GM19395 (cell line): ENCODE data around the gene CDR2.
"Not testable (repeated sequence)": the region's sequence is repeated elsewhere in the genome, so short reads cannot be mapped to it uniquely, and the experiment has no call there.

ENCODE experiments used
- ATAC-seq: cut with Tn5 transposase; IDR thresholded peaks from one replicate; pipeline ENCODE4 v1.9.1; 2021; ENCODE audit warnings: mild to moderate bottlenecking, moderate library complexity; ENCODE audit not compliant: unreplicated experiment

Gene CDR2

GRCh38 chr16:22311520-22311919, 62.9 kb downstream of the CDR2 start:
- ATAC-seq = no peak

- ATAC-seq = no peak
These were observed 65.4 kb downstream of the CDR2 start for GRCh38 chr16:22308824-22309520.

- ATAC-seq = no peak
These were observed 66.6 kb downstream of the CDR2 start for GRCh38 chr16:22307838-22308237.

- no peak for ATAC-seq
These were observed 67.6 kb downstream of the CDR2 start for GRCh38 chr16:22306788-22307187.

GRCh38 chr16:22304411-22304810, 70.0 kb downstream of the CDR2 start:
- ATAC-seq = no peak

GRCh38 chr16:22302776-22303363, 71.5 kb downstream of the CDR2 start:
- no peak for ATAC-seq

GRCh38 chr16:22301423-22301822, 73.0 kb downstream of the CDR2 start:
- ATAC-seq = not testable (repeated sequence)

- ATAC-seq = no peak
These were observed 73.9 kb downstream of the CDR2 start for GRCh38 chr16:22300427-22301071.

GRCh38 chr16:22299036-22299435, 75.4 kb downstream of the CDR2 start:
- no peak for ATAC-seq

GRCh38 chr16:22297871-22298733, 76.3 kb downstream of the CDR2 start:
- ATAC-seq = peak; percentile 40

GRCh38 chr16:22297114-22297870, 77.1 kb downstream of the CDR2 start, which contains the start of gene POLR3E:
Gene POLR3E (plus strand): TSS chr16:22297409. CDS start chr16:22302969, 5,560 bp downstream.
- peak; percentile 82 for ATAC-seq

GRCh38 chr16:22296225-22297113, 78.0 kb downstream of the CDR2 start:
- no peak for ATAC-seq
